HG02759 (cell line): Measurements from ENCODE around the gene ABCA5.

Experiments used
- ATAC-seq: cut with Tn5 transposase; IDR thresholded peaks from one replicate; pipeline ENCODE4 v1.9.1; 2021; ENCODE audit warnings: mild to moderate bottlenecking, moderate library complexity; ENCODE audit not compliant: unreplicated experiment

Gene ABCA5

GRCh38 chr17:69268543-69269014 is 58.4 kb downstream of the ABCA5 start:
- no peak for ATAC-seq

GRCh38 chr17:69267219-69267618 is 59.7 kb downstream of the ABCA5 start:
- ATAC-seq = no peak

- no peak for ATAC-seq
Observed at GRCh38 chr17:69265873-69266272, 61.1 kb downstream of the ABCA5 start.

- no peak for ATAC-seq
Observed at GRCh38 chr17:69254187-69254586, 72.7 kb downstream of the ABCA5 start.

GRCh38 chr17:69250641-69251040 is 76.3 kb downstream of the ABCA5 start:
- no peak for ATAC-seq

GRCh38 chr17:69246726-69247375 is 80.1 kb downstream of the ABCA5 start:
- ATAC-seq = no peak

GRCh38 chr17:69246202-69246601 is 80.7 kb downstream of the ABCA5 start:
- no peak for ATAC-seq

- ATAC-seq = no peak
Observed at GRCh38 chr17:69245617-69246016, 81.3 kb downstream of the ABCA5 start.

- no peak for ATAC-seq
Observed at GRCh38 chr17:69239611-69240600, 87.0 kb downstream of the ABCA5 start.

GRCh38 chr17:69236946-69237345 is 90.0 kb downstream of the ABCA5 start:
- no peak for ATAC-seq

- no peak for ATAC-seq
Observed at GRCh38 chr17:69236464-69236863, 90.5 kb downstream of the ABCA5 start.

- peak; percentile 97 for ATAC-seq
Observed at GRCh38 chr17:69235338-69236058, 91.4 kb downstream of the ABCA5 start.

GRCh38 chr17:69232650-69233049 is 94.3 kb downstream of the ABCA5 start:
- no peak for ATAC-seq

- ATAC-seq = no peak
Observed at GRCh38 chr17:69231521-69231920, 95.4 kb downstream of the ABCA5 start.

- ATAC-seq = no peak
Observed at GRCh38 chr17:69230939-69231338, 96.0 kb downstream of the ABCA5 start.

- no peak for ATAC-seq
Observed at GRCh38 chr17:69228576-69228975, 98.4 kb downstream of the ABCA5 start, which contains the start of gene ABCA10. TSS of gene ABCA10 (minus strand) at chr17:69228824. CDS start at chr17:69225358, 3,466 bp downstream.

- ATAC-seq = no peak
Observed at GRCh38 chr17:69228018-69228417, 98.9 kb downstream of the ABCA5 start.

- ATAC-seq = no peak
Observed at GRCh38 chr17:69227541-69227940, 99.4 kb downstream of the ABCA5 start.

- peak; percentile 93 for ATAC-seq
Observed at GRCh38 chr17:69223809-69224208, 103.1 kb downstream of the ABCA5 start.

GRCh38 chr17:69222707-69223258 is 104.2 kb downstream of the ABCA5 start:
- ATAC-seq = no peak

GRCh38 chr17:69220098-69220497 is 106.8 kb downstream of the ABCA5 start:
- ATAC-seq = no peak
